Activated CD4-positive, alpha-beta T cell treated with anti-CD3 and anti-CD28 coated beads for 36 hours (primary cell): ENCODE measurements around the gene EAPP. TPM values are rescaled to one million over a fixed set of nuclear protein-coding genes. Genes with fewer than 3 reads are reported as not detected.
"Not testable (repeated sequence)": the region's sequence is repeated elsewhere in the genome, so short reads cannot be mapped to it uniquely, and the experiment has no call there.

Source experiments
- ATAC-seq: fragments of 200-7000 bp; cut with Tn5 transposase; one replicate; pipeline ENCODE4 v1.10.0; 2021; ENCODE audit warnings: mild to moderate bottlenecking, moderate library complexity
- CTCF ChIA-PET: fragments of 350-600 bp; sonication (Branson Sonifier 250); formaldehyde crosslinking; loops from one replicate; lab custom pipeline; 2021; ENCODE audit warnings: antibody characterized with exemption; lab: Charles Lee
- POLR2A ChIA-PET: fragments of 350-600 bp; sonication (Branson Sonifier 250); formaldehyde crosslinking; loops from one replicate; lab custom pipeline; 2021; ENCODE audit warnings: antibody characterized with exemption, inconsistent platforms; lab: Charles Lee
- DNase-seq: peaks from one replicate; pipeline ENCODE4 v3.0.0-alpha.2; 2020
- H3K27ac Mint-ChIP-seq: one replicate; pipeline ENCODE4 v1.8.0; 2021; ENCODE audit warnings: mixed read lengths
- H3K27me3 Mint-ChIP-seq: one replicate; pipeline ENCODE4 v1.8.0; 2021; ENCODE audit warnings: mixed read lengths
- H3K36me3 Mint-ChIP-seq: one replicate; pipeline ENCODE4 v1.8.0; 2021; ENCODE audit warnings: low read depth, mixed read lengths
- H3K4me1 Mint-ChIP-seq: one replicate; pipeline ENCODE4 v1.8.0; 2021; ENCODE audit warnings: mixed read lengths
- H3K4me3 Mint-ChIP-seq: one replicate; pipeline ENCODE4 v1.8.0; 2021; ENCODE audit warnings: mild to moderate bottlenecking, moderate library complexity, mixed read lengths
- H3K9me3 Mint-ChIP-seq: one replicate; pipeline ENCODE4 v1.8.0; 2021; ENCODE audit warnings: low read depth, mixed read lengths
- intact Hi-C, 2 experiments: fragments of 100-400 bp; cut with DNase I in 1 of 2; cut with micrococcal nuclease in 1 of 2; formaldehyde crosslinking; loops; one replicate each; pipeline versions ENCODE4 v1.14.2 to v1.15.1; 2022 to 2024; cut with DNase I, micrococcal nuclease
- total RNA-seq, 2 experiments: library from RNA; stranded (reverse); gene quantifications; one replicate each; pipeline ENCODE4 v1.2.3, GENCODE V29; 2021

Gene EAPP
- total RNA-seq, 2 experiments from 2014 or later: 41.6 to 49.2 TPM

DNA sequence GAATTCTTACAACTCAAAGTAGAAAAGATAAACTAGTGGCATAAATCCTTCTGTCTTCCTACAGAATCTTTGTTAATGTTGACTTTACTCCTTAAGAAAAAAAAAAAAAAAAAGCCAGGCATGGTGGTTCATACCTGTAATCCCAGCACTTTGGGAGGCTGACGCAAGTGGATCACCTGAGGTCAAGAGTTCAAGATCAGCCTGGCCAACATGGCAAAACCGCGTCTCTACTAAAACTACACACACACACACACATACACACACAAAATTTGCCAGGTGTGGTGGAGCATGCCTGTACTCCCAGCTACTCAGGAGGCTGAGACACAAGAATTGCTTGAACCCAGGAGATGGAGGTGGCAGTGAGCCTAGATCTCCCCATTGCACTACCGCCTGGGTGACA, 59.8 kb downstream of the EAPP start:
- no peak for DNase-seq
- no peak for ATAC-seq
- H3K27me3 Mint-ChIP-seq: no peaks in the 10 kb centered on the region
- H3K36me3 Mint-ChIP-seq: no peaks in the 10 kb centered on the region
- CTCF ChIA-PET: no interaction called here
- H3K27ac Mint-ChIP-seq: no peak overlapping the region
- POLR2A ChIA-PET: no interaction called here
- intact Hi-C loops: no loop called here
- no peaks in the 10 kb centered on the region for H3K4me1 Mint-ChIP-seq
- H3K9me3 Mint-ChIP-seq: no peaks in the 10 kb centered on the region
- no peak overlapping the region for H3K4me3 Mint-ChIP-seq

DNA sequence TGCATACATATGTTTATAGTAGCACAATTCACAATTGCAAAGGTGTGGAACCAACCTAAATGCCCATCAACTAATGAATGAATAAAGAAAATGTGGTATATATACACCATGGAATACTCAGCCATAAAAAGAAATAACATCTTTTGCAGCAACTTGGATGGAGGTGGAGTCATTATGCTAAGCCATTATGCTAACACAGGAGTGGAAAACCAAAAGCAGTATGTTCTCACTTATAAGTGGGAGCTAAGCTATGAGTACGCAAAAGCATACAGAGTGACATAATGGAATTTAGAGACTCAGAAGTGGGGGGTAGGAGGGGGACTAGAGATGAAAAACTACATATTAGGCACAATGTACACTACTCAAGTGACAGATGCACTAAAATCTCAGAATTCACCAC, 61.2 kb downstream of the EAPP start:
- intact Hi-C loops: no loop called here
- Mint-ChIP-seq H3K27me3 (no peaks in the 10 kb centered on the region), H3K9me3 (no peaks in the 10 kb centered on the region), H3K36me3 (no peaks in the 10 kb centered on the region), H3K27ac (no peak overlapping the region), H3K4me1 (no peaks in the 10 kb centered on the region), H3K4me3 (no peak overlapping the region)
- POLR2A ChIA-PET: no interaction called here
- DNase-seq: no peak
- CTCF ChIA-PET: no interaction called here
- ATAC-seq: no peak

DNA sequence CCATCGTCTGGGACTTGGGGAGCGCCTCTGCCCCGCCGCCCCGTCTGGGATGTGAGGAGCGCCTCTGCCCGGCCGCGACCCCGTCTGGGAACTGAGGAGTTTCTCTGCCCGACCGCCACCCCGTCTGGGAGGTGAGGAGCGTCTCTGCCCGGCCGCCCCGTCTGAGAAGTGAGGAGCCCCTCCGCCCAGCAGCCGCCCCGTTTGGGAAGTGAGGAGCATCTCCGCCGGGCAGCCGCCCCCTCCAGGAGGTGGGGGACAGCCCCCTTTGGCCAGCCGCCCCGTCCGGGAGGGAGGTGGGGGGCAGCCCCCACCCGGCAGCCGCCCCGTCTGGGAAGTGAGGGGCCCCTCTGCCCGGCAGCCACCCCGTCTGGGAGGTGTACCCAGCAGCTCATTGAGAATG, 63.5 kb downstream of the EAPP start:
- H3K27ac Mint-ChIP-seq, DNase-seq, POLR2A ChIA-PET, ATAC-seq, H3K4me3 Mint-ChIP-seq, H3K27me3 Mint-ChIP-seq, H3K9me3 Mint-ChIP-seq, H3K36me3 Mint-ChIP-seq, H3K4me1 Mint-ChIP-seq, CTCF ChIA-PET, intact Hi-C loops: not testable (repeated sequence)

DNA sequence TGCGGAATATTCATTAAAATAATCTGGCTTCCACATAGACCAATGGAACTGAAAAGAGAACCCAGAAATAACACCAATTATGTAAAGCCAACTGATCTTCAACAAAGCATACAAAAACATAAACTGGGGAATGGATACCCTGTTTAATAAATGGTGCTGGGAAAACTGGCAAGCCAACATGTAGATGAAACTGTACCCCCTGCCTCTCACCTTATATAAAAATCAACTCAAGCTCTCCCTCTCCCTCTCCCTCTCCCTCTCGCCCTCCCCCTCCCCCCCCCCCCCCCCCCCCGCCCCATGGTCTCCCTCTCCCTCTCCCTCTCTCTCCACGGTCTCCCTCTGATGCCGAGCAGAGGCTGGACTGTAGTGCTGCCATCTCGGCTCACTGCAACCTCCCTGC, 64.3 kb downstream of the EAPP start:
- DNase-seq: no peak
- intact Hi-C loops: no loop called here
- Mint-ChIP-seq H3K4me1 (no peaks in the 10 kb centered on the region), H3K4me3 (no peak overlapping the region), H3K27ac (no peak overlapping the region), H3K27me3 (no peaks in the 10 kb centered on the region), H3K36me3 (no peaks in the 10 kb centered on the region), H3K9me3 (no peaks in the 10 kb centered on the region)
- no peak for ATAC-seq
- POLR2A ChIA-PET: no interaction called here
- CTCF ChIA-PET: no interaction called here

DNA sequence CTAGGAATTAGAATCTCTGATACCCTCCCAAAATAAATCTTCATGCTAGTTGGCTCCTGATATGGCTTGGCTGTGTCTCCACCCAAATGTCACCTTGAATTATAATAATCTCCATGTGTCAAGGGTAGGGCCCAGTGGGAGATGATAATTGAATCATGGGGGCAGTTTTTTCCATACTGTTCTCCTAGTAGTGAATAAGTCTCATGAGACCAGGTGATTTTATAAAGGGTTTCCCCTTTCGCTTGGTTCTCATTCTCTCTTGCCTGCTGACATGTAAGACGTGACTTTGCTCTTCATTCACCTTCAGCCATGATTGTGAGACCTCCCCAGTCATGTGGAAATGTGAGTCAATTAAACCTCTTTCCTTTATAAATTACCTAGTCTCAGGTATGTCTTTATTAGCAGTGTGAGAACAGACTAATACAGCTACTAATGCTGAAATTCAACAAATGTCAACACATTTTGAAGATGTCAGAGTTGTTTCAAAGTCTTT, 65.3 kb downstream of the EAPP start:
- POLR2A ChIA-PET: no interaction called here
- Mint-ChIP-seq H3K4me1 (no peaks in the 10 kb centered on the region), H3K27ac (no peak overlapping the region), H3K36me3 (no peaks in the 10 kb centered on the region), H3K4me3 (no peak overlapping the region), H3K9me3 (no peaks in the 10 kb centered on the region), H3K27me3 (no peaks in the 10 kb centered on the region)
- CTCF ChIA-PET: no interaction called here
- ATAC-seq: no peak
- no peak for DNase-seq
- intact Hi-C loops: no loop called here

DNA sequence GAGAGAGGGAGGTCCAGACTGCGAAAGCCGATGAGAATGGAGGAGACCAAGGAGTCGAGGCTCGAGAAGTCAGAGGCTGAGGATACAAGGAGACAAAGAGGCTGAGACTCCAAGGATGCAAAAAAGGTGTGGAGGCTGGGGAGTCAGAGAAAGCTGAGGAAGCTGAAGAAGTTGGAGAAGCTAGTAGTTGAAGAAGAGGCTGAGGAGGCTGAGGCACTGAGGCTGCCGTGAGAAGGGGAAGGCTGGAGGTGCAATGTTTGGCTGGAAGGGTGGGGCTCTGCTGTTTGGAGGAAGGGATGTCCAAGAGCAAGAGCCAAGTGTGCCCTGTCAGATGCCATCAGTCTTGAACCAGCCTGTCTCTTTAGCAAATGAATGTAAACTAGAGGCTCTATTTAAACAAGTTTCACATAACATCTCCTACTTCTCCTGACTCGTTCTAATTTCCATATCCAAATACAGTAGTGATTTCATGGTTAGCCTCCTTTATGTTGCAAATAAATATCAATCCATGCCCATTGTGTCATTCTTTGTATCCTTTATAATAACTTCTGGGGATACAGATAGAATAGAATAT, 66.7 kb downstream of the EAPP start:
- intact Hi-C loops: no loop called here
- no peak overlapping the region for H3K27ac Mint-ChIP-seq
- DNase-seq (no peak), ATAC-seq (no peak)
- ChIA-PET POLR2A (no interaction called here), CTCF (interaction anchor here (0.6 kb wide), 1 partner anchor 63 kb away, joined by 5 read pairs; no protein-coding TSS in a partner anchor)
- H3K4me1 Mint-ChIP-seq: no peaks in the 10 kb centered on the region
- H3K9me3 Mint-ChIP-seq: no peaks in the 10 kb centered on the region
- no peak overlapping the region for H3K4me3 Mint-ChIP-seq
- no peaks in the 10 kb centered on the region for H3K27me3 Mint-ChIP-seq
- no peaks in the 10 kb centered on the region for H3K36me3 Mint-ChIP-seq

DNA sequence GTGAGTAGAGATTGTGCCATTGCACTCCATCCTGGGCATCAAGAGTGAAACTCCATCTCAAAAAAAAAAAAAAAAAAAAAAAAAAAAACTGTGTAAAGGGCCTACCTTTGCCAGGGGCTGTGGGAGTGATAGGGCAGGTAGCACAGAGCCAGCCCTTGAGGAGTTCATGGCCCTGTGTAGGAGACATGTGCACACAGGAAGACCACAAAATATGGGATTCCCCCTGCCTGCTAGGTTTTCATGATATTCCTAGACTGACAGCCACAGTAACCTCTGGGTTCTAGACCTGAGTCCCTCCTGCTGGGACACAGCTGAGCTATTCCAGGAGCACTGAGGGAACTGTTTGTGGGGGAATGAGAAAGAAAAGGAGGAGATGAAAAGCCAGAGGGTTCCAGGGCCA, 69.2 kb downstream of the EAPP start:
- CTCF ChIA-PET: no interaction called here
- Mint-ChIP-seq H3K4me3 (no peak overlapping the region), H3K27me3 (no peaks in the 10 kb centered on the region)

DNA sequence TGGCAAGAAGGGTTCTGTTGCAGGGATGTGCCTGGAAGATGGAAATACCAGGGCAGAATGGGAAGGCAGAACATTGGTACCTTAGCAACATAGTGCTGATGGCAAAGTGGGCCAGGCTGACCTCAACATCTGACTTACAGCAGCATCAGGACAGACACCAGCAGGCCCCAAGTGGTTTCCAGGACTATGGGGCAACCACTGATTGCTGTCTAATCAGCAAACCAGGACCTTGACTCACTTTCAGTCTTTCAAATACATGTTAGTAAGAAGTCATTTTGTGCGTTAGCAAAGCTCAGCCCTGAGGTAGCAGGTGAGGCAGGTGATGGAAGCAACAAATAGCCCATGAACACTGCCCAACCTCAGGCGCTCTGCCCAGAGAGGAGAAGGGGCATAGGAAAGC, 72.8 kb downstream of the EAPP start:
- ChIA-PET CTCF (no interaction called here), POLR2A (no interaction called here)
- no peaks in the 10 kb centered on the region for H3K9me3 Mint-ChIP-seq
- H3K36me3 Mint-ChIP-seq: no peaks in the 10 kb centered on the region
- no peak for DNase-seq
- no peak overlapping the region for H3K4me3 Mint-ChIP-seq
- H3K27me3 Mint-ChIP-seq: no peaks in the 10 kb centered on the region
- ATAC-seq: no peak
- intact Hi-C loops: loop anchor here in 1 of 2 experiments (10.0 kb wide), 1 partner anchor 422 kb away; no protein-coding TSS in a partner anchor
- H3K4me1 Mint-ChIP-seq: peaks cover 4% of the 10 kb centered on the region
- no peak overlapping the region for H3K27ac Mint-ChIP-seq

More for the DNA sequence above, 69.2 kb downstream of the EAPP start:
- H3K36me3 Mint-ChIP-seq: no peaks in the 10 kb centered on the region
- intact Hi-C loops: no loop called here
- POLR2A ChIA-PET: no interaction called here
- ATAC-seq (no peak), DNase-seq (no peak)
- no peaks in the 10 kb centered on the region for H3K4me1 Mint-ChIP-seq
- H3K27ac Mint-ChIP-seq: no peak overlapping the region
- H3K9me3 Mint-ChIP-seq: no peaks in the 10 kb centered on the region

Other genes with a start within 250 kb of the EAPP start
- gene SPTSSA, start 77.5 kb downstream of the EAPP start, total RNA-seq: 1 to 10 TPM; 8.7 to 8.9 TPM
- gene SNX6, start 90.4 kb upstream of the EAPP start, total RNA-seq: 10 to 100 TPM; 77.3 to 78.7 TPM
- gene CFL2, start 174.9 kb upstream of the EAPP start, total RNA-seq: 1 to 10 TPM; 4.5 to 6.8 TPM